Thyroid gland (tissue), 4 donors: ENCODE measurements around the gene SBSN.
"Not testable (repeated sequence)": the region's sequence is repeated elsewhere in the genome, so short reads cannot be mapped to it uniquely, and the experiment has no call there.

ENCODE experiments used
- POLR2A ChIP-seq, 2 donors: fragments of 450-650 bp; IDR thresholded peaks; one replicate each; pipeline ENCODE4 v1.6.1; 2017; ENCODE audit warnings: antibody characterized with exemption in 2 of 2, mild to moderate bottlenecking in 2 of 2, moderate library complexity in 1 of 2
- TF ChIP-seq, protein P1 (sequence below), 6 experiments: fragments of 200-600 bp in 3 of 6; fragments of 450-650 bp in 3 of 6; sonication (generic) in 3 of 6; IDR thresholded peaks; one replicate each; pipeline ENCODE4 v1.5.1; 2016 to 2019; ENCODE audit warnings: antibody characterized with exemption in 6 of 6, mild to moderate bottlenecking in 2 of 6, inconsistent platforms in 1 of 6, moderate library complexity in 1 of 6

DNA sequence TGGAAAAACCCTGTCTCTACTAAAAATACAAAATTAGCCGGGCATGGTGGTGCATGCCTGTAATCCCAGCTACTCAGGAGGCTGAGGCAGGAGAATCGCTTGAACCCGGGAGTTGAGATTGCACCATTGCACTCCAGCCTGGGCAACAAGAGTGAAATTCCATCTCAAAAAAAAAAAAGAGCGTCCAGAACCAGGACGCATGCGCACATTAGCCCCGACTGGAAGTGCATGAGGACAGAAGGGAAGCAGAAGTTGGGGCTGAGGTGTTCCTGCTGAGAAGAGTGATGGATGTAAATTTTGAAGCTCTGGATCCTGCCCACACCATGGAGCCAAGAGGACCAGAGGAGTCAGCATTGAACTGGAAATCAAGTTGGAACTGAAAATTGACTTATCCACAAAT is 53.5 kb downstream of the SBSN start:
- TF ChIP-seq, protein P1, sequence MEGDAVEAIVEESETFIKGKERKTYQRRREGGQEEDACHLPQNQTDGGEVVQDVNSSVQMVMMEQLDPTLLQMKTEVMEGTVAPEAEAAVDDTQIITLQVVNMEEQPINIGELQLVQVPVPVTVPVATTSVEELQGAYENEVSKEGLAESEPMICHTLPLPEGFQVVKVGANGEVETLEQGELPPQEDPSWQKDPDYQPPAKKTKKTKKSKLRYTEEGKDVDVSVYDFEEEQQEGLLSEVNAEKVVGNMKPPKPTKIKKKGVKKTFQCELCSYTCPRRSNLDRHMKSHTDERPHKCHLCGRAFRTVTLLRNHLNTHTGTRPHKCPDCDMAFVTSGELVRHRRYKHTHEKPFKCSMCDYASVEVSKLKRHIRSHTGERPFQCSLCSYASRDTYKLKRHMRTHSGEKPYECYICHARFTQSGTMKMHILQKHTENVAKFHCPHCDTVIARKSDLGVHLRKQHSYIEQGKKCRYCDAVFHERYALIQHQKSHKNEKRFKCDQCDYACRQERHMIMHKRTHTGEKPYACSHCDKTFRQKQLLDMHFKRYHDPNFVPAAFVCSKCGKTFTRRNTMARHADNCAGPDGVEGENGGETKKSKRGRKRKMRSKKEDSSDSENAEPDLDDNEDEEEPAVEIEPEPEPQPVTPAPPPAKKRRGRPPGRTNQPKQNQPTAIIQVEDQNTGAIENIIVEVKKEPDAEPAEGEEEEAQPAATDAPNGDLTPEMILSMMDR (IDR thresholded peaks at IDR 0.05), result not testable (repeated sequence)
- TF ChIP-seq POLR2A (IDR thresholded peaks at IDR 0.05), result not testable (repeated sequence)
